Psoas muscle (tissue), 8 donors: ENCODE data around the gene CCDC3. TPM values are rescaled to one million over a fixed set of nuclear protein-coding genes. Genes with fewer than 3 reads are reported as not detected.
A peak's percentile ranks its signal among the peaks of the same experiment; 100 is the strongest.

Experiments used
- ATAC-seq, 4 donors: fragments of 200-7000 bp; cut with Tn5 transposase; one replicate each; pipeline ENCODE4 v1.9.1; 2020; ENCODE audit warnings: moderate library complexity in 3 of 4, mild to moderate bottlenecking in 2 of 4
- DNase-seq, 2 donors: peaks; one replicate each; pipeline ENCODE4 v3.0.0-alpha.2; 2020
- H3K27ac ChIP-seq: fragments of 200-600 bp; one replicate; pipeline ENCODE4 v1.8.0; 2022
- H3K27me3 ChIP-seq, 3 donors: fragments of 200-600 bp in 1 of 3; one replicate each; pipeline versions ENCODE4 v1.6.1 to v1.8.0; 2013 to 2022; ENCODE audit warnings: low read length in 2 of 3, mild to moderate bottlenecking in 2 of 3, moderate library complexity in 1 of 3; ENCODE audit not compliant: insufficient read depth in 3 of 3
- H3K36me3 ChIP-seq, 2 donors: fragments of 200-600 bp in 1 of 2; one replicate each; pipeline versions ENCODE4 v1.6.1 to v1.8.0; 2013 to 2022; ENCODE audit warnings: low read depth in 1 of 2, mild to moderate bottlenecking in 1 of 2, moderate library complexity in 1 of 2; ENCODE audit not compliant: insufficient read depth in 1 of 2
- H3K4me1 ChIP-seq: fragments of 200-600 bp; one replicate; pipeline ENCODE4 v1.8.0; 2022
- H3K4me3 ChIP-seq: fragments of 200-600 bp; one replicate; pipeline ENCODE4 v1.8.0; 2022; ENCODE audit warnings: mild to moderate bottlenecking
- H3K9me3 ChIP-seq: fragments of 200-600 bp; one replicate; pipeline ENCODE4 v1.8.0; 2022
- CTCF ChIP-seq: fragments of 200-600 bp; IDR thresholded peaks from one replicate; pipeline ENCODE4 v1.8.0; 2022; ENCODE audit warnings: antibody characterized with exemption
- WGBS, 3 donors: extraction: QIAGEN DNeasy Blood & Tissue Kit; methylation state at CpG; one replicate each; pipeline versions ENCODE4 v1.1.6 to v1.1.7; 2013; 5-methylcytosine and 5-hydroxymethylcytosine counted together
- intact Hi-C, 2 donors: fragments of 100-400 bp; cut with DNase I; formaldehyde crosslinking; loops; one replicate each; pipeline versions ENCODE4 v1.11.0 to v1.14.2; 2022
- polyA plus RNA-seq, 3 donors: library from polyadenylated mRNA; stranded (reverse); fragments of 200-250 nt; gene quantifications; one replicate each; pipeline ENCODE4 v1.2.3, GENCODE V29; 2013
- total RNA-seq, 4 donors: library from RNA; stranded (reverse); fragmentation: NEBNext Ultra II Directional in 2 of 4; extraction: Animal tissue kit (Norgen Biotek cat#: 25700) in 2 of 4; gene quantifications; one replicate each; pipeline versions ENCODE4 v1.2.1 to v1.2.4, GENCODE V29; 2021 to 2023
- donor health status: healthy with polysubstance abuse.
- donor health status: DM: no; HTN: no; CAD: no; lungs with moderate emphysema.
- donor health status: Bipolar disorder and iron deficiency.
- donor health status: healthy.
- donor health status: DM: yes; HTN: yes; CAD: no.
- donor health status: DM: no; HTN: no; CAD: no.
- donor health status: DM: no; HTN: no; CAD: no.
- donor health status: DM: yes; HTN: yes; CAD: no.

Gene CCDC3
- total and polyA plus RNA-seq, 7 donors: 1.7 to 54.2 (median 6.2) TPM

- ATAC-seq (peak in 1 of 4 donors; percentile 69), DNase-seq (no peak)
- no peak overlapping the region for H3K4me3 ChIP-seq
- H3K36me3 ChIP-seq: no peaks in the 10 kb centered on the region
- no peaks in the 10 kb centered on the region for H3K4me1 ChIP-seq
- no peak overlapping the region for H3K27ac ChIP-seq
- H3K9me3 ChIP-seq: no peaks in the 10 kb centered on the region
- peak; percentile 63 for TF ChIP-seq CTCF
- H3K27me3 ChIP-seq: no peaks in the 10 kb centered on the region
- 5 to 9% (median 5%) methylated on average over 2 of the region's 2 CpGs for WGBS, 3 donors
- intact Hi-C loops: loop anchor here (2.0 to 10.0 kb wide), 3 partner anchors 165 to 193 kb away; no protein-coding TSS in a partner anchor
These were observed 99.4 kb downstream of the CCDC3 start for GRCh38 chr10:12902135-12902572.

- TF ChIP-seq CTCF: no peak
- no peaks in the 10 kb centered on the region for H3K27me3 ChIP-seq
- no peak overlapping the region for H3K27ac ChIP-seq
- 85 to 86% (median 86%) methylated on average over 7 of the region's 7 CpGs for WGBS, 3 donors
- ATAC-seq: no peak
- no peak overlapping the region for H3K4me3 ChIP-seq
- no peak for DNase-seq
- no peaks in the 10 kb centered on the region for H3K36me3 ChIP-seq
- no peaks in the 10 kb centered on the region for H3K4me1 ChIP-seq
- intact Hi-C loops: no loop called here
- H3K9me3 ChIP-seq: no peaks in the 10 kb centered on the region
These were observed 102.0 kb downstream of the CCDC3 start for GRCh38 chr10:12899546-12899945.

- no peak overlapping the region for H3K27ac ChIP-seq
- no peaks in the 10 kb centered on the region for H3K27me3 ChIP-seq
- TF ChIP-seq CTCF: no peak
- H3K4me3 ChIP-seq: no peak overlapping the region
- no peaks in the 10 kb centered on the region for H3K36me3 ChIP-seq
- ATAC-seq (no peak), DNase-seq (no peak)
- no peaks in the 10 kb centered on the region for H3K4me1 ChIP-seq
- intact Hi-C loops: no loop called here
- WGBS, 3 donors: 92 to 95% (median 94%) methylated on average over 24 of the region's 24 CpGs
- H3K9me3 ChIP-seq: peaks cover 1% of the 10 kb centered on the region
These were observed 103.2 kb downstream of the CCDC3 start for GRCh38 chr10:12898271-12898670.

GRCh38 chr10:12897278-12897677 is 104.2 kb downstream of the CCDC3 start:
- H3K4me3 ChIP-seq: no peak overlapping the region
- no peak for TF ChIP-seq CTCF
- DNase-seq (no peak), ATAC-seq (no peak)
- H3K9me3 ChIP-seq: peaks cover 6% of the 10 kb centered on the region
- no peaks in the 10 kb centered on the region for H3K36me3 ChIP-seq
- 88 to 94% (median 90%) methylated on average over 6 of the region's 6 CpGs for WGBS, 3 donors
- no peak overlapping the region for H3K27ac ChIP-seq
- H3K4me1 ChIP-seq: no peaks in the 10 kb centered on the region
- intact Hi-C loops: no loop called here
- H3K27me3 ChIP-seq: no peaks in the 10 kb centered on the region

GRCh38 chr10:12896251-12896650 is 105.3 kb downstream of the CCDC3 start:
- Histone ChIP-seq H3K4me3 (no peak overlapping the region), H3K27ac (no peak overlapping the region), H3K27me3 (no peaks in the 10 kb centered on the region), H3K9me3 (peaks cover 6% of the 10 kb centered on the region), H3K4me1 (no peaks in the 10 kb centered on the region), H3K36me3 (no peaks in the 10 kb centered on the region)
- TF ChIP-seq CTCF: no peak
- DNase-seq (no peak), ATAC-seq (no peak)
- 94 to 98% (median 97%) methylated on average over 5 of the region's 5 CpGs for WGBS, 3 donors
- intact Hi-C loops: no loop called here
